Smooth muscle cell (in vitro differentiated cells): ENCODE data around the gene SLC2A4. TPM values are rescaled to one million over a fixed set of nuclear protein-coding genes. Genes with fewer than 3 reads are reported as not detected.

Experiments
- DNase-seq: peaks from one replicate; lab custom pipeline; 2025; ENCODE audit not compliant: unreplicated experiment; lab: John Stamatoyannopoulos, UW
- H2AFZ ChIP-seq: fragments of 200-600 bp; sonication (generic); 2 replicates; pipeline ENCODE4 v1.6.0; 2016; ENCODE audit warnings: antibody characterized with exemption, low read depth, mild to moderate bottlenecking
- H3F3A ChIP-seq: fragments of 200-600 bp; sonication (generic); 2 replicates; pipeline ENCODE4 v1.6.0; 2017; ENCODE audit warnings: antibody characterized with exemption, low read depth
- H3K27ac ChIP-seq: fragments of 200-600 bp; sonication (generic); 2 replicates; pipeline ENCODE4 v1.5.1; 2016; ENCODE audit warnings: low read depth, mild to moderate bottlenecking
- H3K27me3 ChIP-seq: fragments of 200-600 bp; sonication (generic); 2 replicates; pipeline ENCODE4 v1.6.1; 2016; ENCODE audit warnings: low read depth, mild to moderate bottlenecking
- H3K36me3 ChIP-seq: fragments of 200-600 bp; sonication (generic); 2 replicates; pipeline ENCODE4 v1.5.1; 2016; ENCODE audit warnings: low read depth
- H3K4me1 ChIP-seq: fragments of 200-600 bp; sonication (generic); 2 replicates; pipeline ENCODE4 v1.5.1; 2016; ENCODE audit warnings: low read depth
- H3K4me2 ChIP-seq: fragments of 200-600 bp; sonication (generic); 2 replicates; pipeline ENCODE4 v1.6.0; 2016; ENCODE audit warnings: mild to moderate bottlenecking
- H3K4me3 ChIP-seq: fragments of 200-600 bp; sonication (generic); 2 replicates; pipeline ENCODE4 v1.5.1; 2016; ENCODE audit warnings: mild to moderate bottlenecking
- H3K79me2 ChIP-seq: fragments of 200-600 bp; sonication (generic); 2 replicates; pipeline ENCODE4 v1.6.0; 2016; ENCODE audit warnings: low read depth, mild to moderate bottlenecking
- H3K9ac ChIP-seq: fragments of 200-600 bp; sonication (generic); 2 replicates; pipeline ENCODE4 v1.6.0; 2016; ENCODE audit warnings: low read depth
- H3K9me3 ChIP-seq: fragments of 200-600 bp; sonication (generic); replicated peaks from 2 replicates; pipeline ENCODE4 v1.5.1; 2016; ENCODE audit warnings: low read depth
- H4K20me1 ChIP-seq: fragments of 200-600 bp; sonication (generic); 2 replicates; pipeline ENCODE4 v1.6.0; 2016; ENCODE audit warnings: low read depth
- WGBS: methylation state at CpG from one replicate; pipeline ENCODE4 v1.1.7; 2016; ENCODE audit warnings: low lambda C conversion rate; 5-methylcytosine and 5-hydroxymethylcytosine counted together
- polyA plus RNA-seq: library from polyadenylated mRNA; unstranded; fragments of >200 nt; fragmentation: Nextera tagmentation; extraction: Ambion mirVana; gene quantifications from 2 replicates; pipeline ENCODE4 v1.2.1, GENCODE V29; 2016
- total RNA-seq: library from RNA; depleted of rRNA; stranded (reverse); fragments of >200 nt; gene quantifications from 2 replicates; pipeline ENCODE4 v1.2.3, GENCODE V29; 2014
- TF ChIP-seq, protein P1 (sequence below): fragments of 200-600 bp; sonication (generic); IDR thresholded peaks from 2 replicates; pipeline ENCODE4 v1.5.1; 2017; ENCODE audit warnings: borderline replicate concordance, mild to moderate bottlenecking, antibody characterized with exemption; ENCODE audit not compliant: insufficient read depth, poor library complexity, severe bottlenecking

SLC2A4 gene
- total and polyA plus RNA-seq, 2 experiments from 2014 or later: not detected

- H3K9ac ChIP-seq: peak within 1 kb of the TSS; percentile 56
- H3K9me3 ChIP-seq: no peaks in the 10 kb centered on the region
- peak within 1 kb of the TSS; percentile 79 for H3K4me3 ChIP-seq
- peaks cover 49% of the 10 kb centered on the region for H4K20me1 ChIP-seq
- peaks cover 38% of the 10 kb centered on the region for H3F3A ChIP-seq
- under 1% methylated on average over 78 of the region's 95 CpGs for WGBS
- TF ChIP-seq, protein P1, sequence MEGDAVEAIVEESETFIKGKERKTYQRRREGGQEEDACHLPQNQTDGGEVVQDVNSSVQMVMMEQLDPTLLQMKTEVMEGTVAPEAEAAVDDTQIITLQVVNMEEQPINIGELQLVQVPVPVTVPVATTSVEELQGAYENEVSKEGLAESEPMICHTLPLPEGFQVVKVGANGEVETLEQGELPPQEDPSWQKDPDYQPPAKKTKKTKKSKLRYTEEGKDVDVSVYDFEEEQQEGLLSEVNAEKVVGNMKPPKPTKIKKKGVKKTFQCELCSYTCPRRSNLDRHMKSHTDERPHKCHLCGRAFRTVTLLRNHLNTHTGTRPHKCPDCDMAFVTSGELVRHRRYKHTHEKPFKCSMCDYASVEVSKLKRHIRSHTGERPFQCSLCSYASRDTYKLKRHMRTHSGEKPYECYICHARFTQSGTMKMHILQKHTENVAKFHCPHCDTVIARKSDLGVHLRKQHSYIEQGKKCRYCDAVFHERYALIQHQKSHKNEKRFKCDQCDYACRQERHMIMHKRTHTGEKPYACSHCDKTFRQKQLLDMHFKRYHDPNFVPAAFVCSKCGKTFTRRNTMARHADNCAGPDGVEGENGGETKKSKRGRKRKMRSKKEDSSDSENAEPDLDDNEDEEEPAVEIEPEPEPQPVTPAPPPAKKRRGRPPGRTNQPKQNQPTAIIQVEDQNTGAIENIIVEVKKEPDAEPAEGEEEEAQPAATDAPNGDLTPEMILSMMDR: no peak
- H3K27ac ChIP-seq: peak within 1 kb of the TSS; percentile 63
- peak within 1 kb of the TSS; percentile 98 for H3K4me2 ChIP-seq
- H3K36me3 ChIP-seq: peaks cover 4% of the 10 kb centered on the region
- no peaks in the 10 kb centered on the region for H3K27me3 ChIP-seq
- peaks cover 42% of the 10 kb centered on the region for H3K79me2 ChIP-seq
- peaks cover 7% of the 10 kb centered on the region for H3K4me1 ChIP-seq
- peak; percentile 39 for DNase-seq
- peak within 1 kb of the TSS; percentile 79 for H2AFZ ChIP-seq
These were observed 33.4 kb downstream of the SLC2A4 start, which contains the start of gene GPS2 for GRCh38 chr17:7314719-7315569. GPS2 (minus strand) TSS chr17:7315360; CDS start chr17:7315052, 308 bp downstream.

DNA sequence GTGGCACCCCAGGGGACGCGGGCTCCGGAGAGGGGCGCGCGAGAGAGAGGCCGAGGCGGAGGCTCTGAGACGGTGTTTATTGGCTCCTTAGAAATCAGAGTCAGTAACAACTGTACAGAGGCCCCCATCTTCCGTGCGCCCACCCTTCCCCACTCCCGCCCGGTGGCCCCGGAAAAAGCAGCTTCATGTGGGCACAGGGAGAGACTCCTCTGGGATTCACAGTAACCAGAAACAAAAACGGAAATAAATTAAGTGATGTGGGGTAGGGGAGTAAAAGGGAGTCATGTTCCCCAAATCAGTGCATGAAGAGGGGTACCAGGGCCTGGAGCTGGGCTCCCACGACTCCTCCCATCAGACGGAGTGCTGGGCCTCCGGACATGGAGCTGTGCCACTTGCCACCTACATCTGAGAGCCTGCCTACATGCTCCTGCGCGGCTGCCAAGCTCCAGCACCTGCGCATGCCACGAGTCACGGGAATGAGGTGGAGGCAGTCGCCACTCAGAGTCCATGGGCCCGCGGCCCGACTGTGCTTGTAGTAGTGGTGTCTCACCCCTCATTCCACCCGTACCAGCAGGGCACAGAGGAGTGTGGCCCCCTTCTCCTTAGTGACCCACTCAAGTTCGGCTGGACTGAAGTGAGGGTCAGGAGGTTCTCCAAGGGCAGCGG, 34.2 kb downstream of the SLC2A4 start:
- peaks cover 6% of the 10 kb centered on the region for H3K4me1 ChIP-seq
- H3K27ac ChIP-seq: peak overlapping the region; percentile 63
- H3K4me3 ChIP-seq: peak overlapping the region; percentile 79
- peak overlapping the region; percentile 56 for H3K9ac ChIP-seq
- peaks cover 41% of the 10 kb centered on the region for H4K20me1 ChIP-seq
- H3K4me2 ChIP-seq: peak overlapping the region; percentile 98
- H3K9me3 ChIP-seq: no peaks in the 10 kb centered on the region
- no peaks in the 10 kb centered on the region for H3K36me3 ChIP-seq
- peak overlapping the region; percentile 79 for H2AFZ ChIP-seq
- H3K79me2 ChIP-seq: peaks cover 34% of the 10 kb centered on the region
- H3F3A ChIP-seq: peaks cover 31% of the 10 kb centered on the region
- DNase-seq: no peak
- no peaks in the 10 kb centered on the region for H3K27me3 ChIP-seq
- 50% methylated on average over 30 of the region's 30 CpGs for WGBS
- TF ChIP-seq, protein P1: no peak

DNA sequence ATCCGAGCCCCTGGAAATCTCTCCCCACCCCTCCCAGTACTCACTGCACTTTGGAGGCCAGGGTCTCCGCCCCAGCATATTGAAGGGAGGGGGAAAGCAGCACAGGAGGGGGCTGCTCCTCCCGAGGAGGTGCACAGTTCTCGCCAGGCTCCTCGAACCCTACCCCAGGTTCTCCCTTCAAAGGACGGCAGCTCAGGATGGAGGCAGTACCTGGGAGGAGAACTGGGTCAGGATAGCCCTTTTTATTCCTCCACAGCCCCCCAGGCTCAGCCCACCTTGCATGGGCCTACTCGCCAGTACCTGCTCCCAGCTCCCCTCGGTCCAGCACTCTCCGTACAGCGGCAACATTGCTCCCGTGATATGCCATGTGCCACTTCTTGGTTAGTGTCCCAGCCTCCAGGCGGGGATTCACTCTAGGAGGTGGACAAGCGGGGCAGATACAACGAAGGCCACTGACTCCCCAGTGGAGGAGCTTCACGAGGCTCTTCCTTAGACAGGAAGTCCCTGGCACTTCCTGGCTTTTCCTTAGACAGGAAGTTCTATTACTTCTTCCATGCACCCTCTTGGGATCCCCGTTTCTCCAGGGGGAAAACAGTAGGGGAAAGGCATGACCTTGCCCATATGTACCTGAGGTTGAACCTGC, 35.8 kb downstream of the SLC2A4 start:
- Histone ChIP-seq H3K9me3 (no peaks in the 10 kb centered on the region), H3K4me2 (no peak overlapping the region), H3K4me1 (peaks cover 6% of the 10 kb centered on the region), H2AFZ (no peak overlapping the region), H3K27me3 (no peaks in the 10 kb centered on the region), H3K4me3 (no peak overlapping the region), H4K20me1 (peaks cover 26% of the 10 kb centered on the region), H3K36me3 (no peaks in the 10 kb centered on the region), H3K79me2 (peaks cover 20% of the 10 kb centered on the region), H3K27ac (no peak overlapping the region), H3F3A (peaks cover 28% of the 10 kb centered on the region), H3K9ac (no peak overlapping the region)
- TF ChIP-seq, protein P1: no peak
- 96% methylated on average over 15 of the region's 16 CpGs for WGBS
- DNase-seq: no peak
